ENCODE measurements around the gene FAM209B.
A peak's percentile ranks its signal among the peaks of the same experiment; 100 is the strongest.
"Not testable (repeated sequence)": the region's sequence is repeated elsewhere in the genome, so short reads cannot be mapped to it uniquely, and the experiment has no call there.

FAM209B gene

GRCh38 chr20:56516631-56517030 is 16.4 kb upstream of the FAM209B start:
- H3K4me1 ChIP-seq (ENCODE audit: control insufficient read depth, insufficient read depth, low read length), result peaks cover 19% of the 10 kb centered on the region
- peak overlapping the region in 1 of 2 donors; percentile 16 for H3K9ac ChIP-seq (ENCODE audit: low read length in 2 of 2)
- peaks cover 4 to 13% of the 10 kb centered on the region in 2 donors for H3K9me3 ChIP-seq (ENCODE audit: control insufficient read depth in 2 of 2, low read length in 2 of 2)
- peaks cover 29 to 41% of the 10 kb centered on the region in 2 donors for H3K36me3 ChIP-seq (ENCODE audit: control insufficient read depth in 2 of 2, insufficient read depth in 2 of 2, low read length in 2 of 2)
- H3K27ac ChIP-seq (ENCODE audit: low read length), result peak overlapping the region; percentile 64
- H3K27me3 ChIP-seq (ENCODE audit: control insufficient read depth in 1 of 2, insufficient read depth in 2 of 2, low read length in 2 of 2), result no peaks in the 10 kb centered on the region
- no peak overlapping the region for H3K4me3 ChIP-seq (ENCODE audit: low read length in 2 of 2)

- peaks cover 29 to 40% of the 10 kb centered on the region in 2 donors for H3K36me3 ChIP-seq (ENCODE audit: control insufficient read depth in 2 of 2, insufficient read depth in 2 of 2, low read length in 2 of 2)
- H3K4me3 ChIP-seq (ENCODE audit: low read length in 2 of 2), result peak overlapping the region in 1 of 2 donors; percentile 24
- peak overlapping the region; percentile 64 for H3K27ac ChIP-seq (ENCODE audit: low read length)
- H3K9ac ChIP-seq (ENCODE audit: low read length in 2 of 2), result peak overlapping the region; percentile 16 to 29
- H3K27me3 ChIP-seq (ENCODE audit: control insufficient read depth in 1 of 2, insufficient read depth in 2 of 2, low read length in 2 of 2), result no peaks in the 10 kb centered on the region
- peaks cover 4 to 13% of the 10 kb centered on the region in 2 donors for H3K9me3 ChIP-seq (ENCODE audit: control insufficient read depth in 2 of 2, low read length in 2 of 2)
- H3K4me1 ChIP-seq (ENCODE audit: control insufficient read depth, insufficient read depth, low read length), result peaks cover 19% of the 10 kb centered on the region
These were observed 15.8 kb upstream of the FAM209B start for GRCh38 chr20:56517211-56517610.

GRCh38 chr20:56517641-56518040 is 15.4 kb upstream of the FAM209B start:
- no peak overlapping the region for H3K4me3 ChIP-seq (ENCODE audit: low read length in 2 of 2)
- H3K27ac ChIP-seq (ENCODE audit: low read length), result peak overlapping the region; percentile 64
- peaks cover 19% of the 10 kb centered on the region for H3K4me1 ChIP-seq (ENCODE audit: control insufficient read depth, insufficient read depth, low read length)
- no peaks in the 10 kb centered on the region for H3K27me3 ChIP-seq (ENCODE audit: control insufficient read depth in 1 of 2, insufficient read depth in 2 of 2, low read length in 2 of 2)
- H3K9me3 ChIP-seq (ENCODE audit: control insufficient read depth in 2 of 2, low read length in 2 of 2), result peaks cover 4 to 13% of the 10 kb centered on the region in 2 donors
- H3K36me3 ChIP-seq (ENCODE audit: control insufficient read depth in 2 of 2, insufficient read depth in 2 of 2, low read length in 2 of 2), result peaks cover 29 to 35% of the 10 kb centered on the region in 2 donors
- H3K9ac ChIP-seq (ENCODE audit: low read length in 2 of 2), result peak overlapping the region in 1 of 2 donors; percentile 16

GRCh38 chr20:56518126-56518525 is 14.9 kb upstream of the FAM209B start:
- H3K27me3 ChIP-seq (ENCODE audit: control insufficient read depth in 1 of 2, insufficient read depth in 2 of 2, low read length in 2 of 2), result no peaks in the 10 kb centered on the region
- peaks cover 4 to 13% of the 10 kb centered on the region in 2 donors for H3K9me3 ChIP-seq (ENCODE audit: control insufficient read depth in 2 of 2, low read length in 2 of 2)
- H3K4me3 ChIP-seq (ENCODE audit: low read length in 2 of 2), result no peak overlapping the region
- peaks cover 19% of the 10 kb centered on the region for H3K4me1 ChIP-seq (ENCODE audit: control insufficient read depth, insufficient read depth, low read length)
- H3K36me3 ChIP-seq (ENCODE audit: control insufficient read depth in 2 of 2, insufficient read depth in 2 of 2, low read length in 2 of 2), result peaks cover 29 to 31% of the 10 kb centered on the region in 2 donors
- H3K27ac ChIP-seq (ENCODE audit: low read length), result peak overlapping the region; percentile 64
- H3K9ac ChIP-seq (ENCODE audit: low read length in 2 of 2), result no peak overlapping the region

- Histone ChIP-seq H3K4me1 (ENCODE audit: control insufficient read depth, insufficient read depth, low read length) (peaks cover 19% of the 10 kb centered on the region), H3K4me3 (ENCODE audit: low read length in 2 of 2) (no peak overlapping the region), H3K9me3 (ENCODE audit: control insufficient read depth in 2 of 2, low read length in 2 of 2) (peaks cover 4 to 13% of the 10 kb centered on the region in 2 donors), H3K36me3 (ENCODE audit: control insufficient read depth in 2 of 2, insufficient read depth in 2 of 2, low read length in 2 of 2) (peaks cover 22 to 26% of the 10 kb centered on the region in 2 donors), H3K27me3 (ENCODE audit: control insufficient read depth in 1 of 2, insufficient read depth in 2 of 2, low read length in 2 of 2) (no peaks in the 10 kb centered on the region), H3K9ac (ENCODE audit: low read length in 2 of 2) (no peak overlapping the region), H3K27ac (ENCODE audit: low read length) (no peak overlapping the region)
These were observed 14.2 kb upstream of the FAM209B start for GRCh38 chr20:56518721-56519398.

GRCh38 chr20:56519551-56519950 is 13.5 kb upstream of the FAM209B start:
- Histone ChIP-seq H3K4me3 (ENCODE audit: low read length in 2 of 2) (no peak overlapping the region), H3K36me3 (ENCODE audit: control insufficient read depth in 2 of 2, insufficient read depth in 2 of 2, low read length in 2 of 2) (peaks cover 20 to 23% of the 10 kb centered on the region in 2 donors), H3K9me3 (ENCODE audit: control insufficient read depth in 2 of 2, low read length in 2 of 2) (peaks cover 4 to 13% of the 10 kb centered on the region in 2 donors), H3K9ac (ENCODE audit: low read length in 2 of 2) (no peak overlapping the region), H3K4me1 (ENCODE audit: control insufficient read depth, insufficient read depth, low read length) (peaks cover 19% of the 10 kb centered on the region), H3K27me3 (ENCODE audit: control insufficient read depth in 1 of 2, insufficient read depth in 2 of 2, low read length in 2 of 2) (no peaks in the 10 kb centered on the region), H3K27ac (ENCODE audit: low read length) (no peak overlapping the region)

- Histone ChIP-seq H3K4me3 (ENCODE audit: low read length in 2 of 2) (no peak overlapping the region), H3K36me3 (ENCODE audit: control insufficient read depth in 2 of 2, insufficient read depth in 2 of 2, low read length in 2 of 2) (peaks cover 20 to 23% of the 10 kb centered on the region in 2 donors)
These were observed 12.9 kb upstream of the FAM209B start for GRCh38 chr20:56520180-56520579.

GRCh38 chr20:56520746-56521354 is 12.2 kb upstream of the FAM209B start:
- not testable (repeated sequence) for H3K9ac ChIP-seq (ENCODE audit: low read length in 2 of 2); H3K27ac ChIP-seq (ENCODE audit: low read length); H3K4me3 ChIP-seq (ENCODE audit: low read length in 2 of 2); H3K27me3 ChIP-seq (ENCODE audit: control insufficient read depth in 1 of 2, insufficient read depth in 2 of 2, low read length in 2 of 2)
- peaks cover 20 to 23% of the 10 kb centered on the region in 2 donors for H3K36me3 ChIP-seq (ENCODE audit: control insufficient read depth in 2 of 2, insufficient read depth in 2 of 2, low read length in 2 of 2)
- peaks cover 4 to 13% of the 10 kb centered on the region in 2 donors for H3K9me3 ChIP-seq (ENCODE audit: control insufficient read depth in 2 of 2, low read length in 2 of 2)
- H3K4me1 ChIP-seq (ENCODE audit: control insufficient read depth, insufficient read depth, low read length), result peaks cover 17% of the 10 kb centered on the region

More at GRCh38 chr20:56520180-56520579, 12.9 kb upstream of the FAM209B start:
- peaks cover 4 to 13% of the 10 kb centered on the region in 2 donors for H3K9me3 ChIP-seq (ENCODE audit: control insufficient read depth in 2 of 2, low read length in 2 of 2)
- H3K27ac ChIP-seq (ENCODE audit: low read length), result no peak overlapping the region
- no peak overlapping the region for H3K9ac ChIP-seq (ENCODE audit: low read length in 2 of 2)
- H3K4me1 ChIP-seq (ENCODE audit: control insufficient read depth, insufficient read depth, low read length), result peaks cover 19% of the 10 kb centered on the region
- H3K27me3 ChIP-seq (ENCODE audit: control insufficient read depth in 1 of 2, insufficient read depth in 2 of 2, low read length in 2 of 2), result no peaks in the 10 kb centered on the region

GRCh38 chr20:56522311-56522710 is 10.7 kb upstream of the FAM209B start:
- peaks cover 20% of the 10 kb centered on the region in 2 donors for H3K36me3 ChIP-seq (ENCODE audit: control insufficient read depth in 2 of 2, insufficient read depth in 2 of 2, low read length in 2 of 2)
- no peaks in the 10 kb centered on the region for H3K27me3 ChIP-seq (ENCODE audit: control insufficient read depth in 1 of 2, insufficient read depth in 2 of 2, low read length in 2 of 2)
- peaks cover 5% of the 10 kb centered on the region for H3K4me1 ChIP-seq (ENCODE audit: control insufficient read depth, insufficient read depth, low read length)
- no peak overlapping the region for H3K27ac ChIP-seq (ENCODE audit: low read length)
- peaks cover 4 to 13% of the 10 kb centered on the region in 2 donors for H3K9me3 ChIP-seq (ENCODE audit: control insufficient read depth in 2 of 2, low read length in 2 of 2)
- no peak overlapping the region for H3K9ac ChIP-seq (ENCODE audit: low read length in 2 of 2)
- H3K4me3 ChIP-seq (ENCODE audit: low read length in 2 of 2), result no peak overlapping the region

GRCh38 chr20:56524444-56524843 is 8.6 kb upstream of the FAM209B start, which contains the start of gene FAM209A:
Gene FAM209A, plus strand, starts transcription at chr20:56524744. Its CDS starts 65 bp downstream, at chr20:56524809.
- not testable (repeated sequence) for H3K27ac ChIP-seq (ENCODE audit: low read length)

GRCh38 chr20:56527521-56527920 is 5.5 kb upstream of the FAM209B start:
- Histone ChIP-seq H3K9ac (ENCODE audit: low read length in 2 of 2) (no peak overlapping the region), H3K27me3 (ENCODE audit: control insufficient read depth in 1 of 2, insufficient read depth in 2 of 2, low read length in 2 of 2) (no peaks in the 10 kb centered on the region), H3K4me3 (ENCODE audit: low read length in 2 of 2) (no peak overlapping the region), H3K9me3 (ENCODE audit: control insufficient read depth in 2 of 2, low read length in 2 of 2) (no peaks in the 10 kb centered on the region), H3K4me1 (ENCODE audit: control insufficient read depth, insufficient read depth, low read length) (no peaks in the 10 kb centered on the region), H3K27ac (ENCODE audit: low read length) (no peak overlapping the region), H3K36me3 (ENCODE audit: control insufficient read depth in 2 of 2, insufficient read depth in 2 of 2, low read length in 2 of 2) (no peaks in the 10 kb centered on the region)

More at GRCh38 chr20:56524444-56524843, 8.6 kb upstream of the FAM209B start, which contains the start of gene FAM209A:
- H3K4me1 ChIP-seq (ENCODE audit: control insufficient read depth, insufficient read depth, low read length); H3K9ac ChIP-seq (ENCODE audit: low read length in 2 of 2); H3K27me3 ChIP-seq (ENCODE audit: control insufficient read depth in 1 of 2, insufficient read depth in 2 of 2, low read length in 2 of 2); H3K36me3 ChIP-seq (ENCODE audit: control insufficient read depth in 2 of 2, insufficient read depth in 2 of 2, low read length in 2 of 2); H3K4me3 ChIP-seq (ENCODE audit: low read length in 2 of 2): not testable (repeated sequence)
- H3K9me3 ChIP-seq (ENCODE audit: control insufficient read depth in 2 of 2, low read length in 2 of 2), result peaks cover 4 to 13% of the 10 kb centered on the region in 2 donors
